T-helper 9 cell (primary cell): Measurements from ENCODE around the gene ZNF708.
"Not testable (repeated sequence)": the region's sequence is repeated elsewhere in the genome, so short reads cannot be mapped to it uniquely, and the experiment has no call there.

Experiments
- DNase-seq: peaks from one replicate; pipeline ENCODE4 v3.0.0-alpha.2; 2020
- total RNA-seq, 2 donors: gene quantifications; one replicate each; lab custom pipeline; 2026; lab: John Stamatoyannopoulos, UW

The ZNF708 gene
- total RNA-seq: 44.2 to 48.8 reads per million in 2 donors

DNA sequence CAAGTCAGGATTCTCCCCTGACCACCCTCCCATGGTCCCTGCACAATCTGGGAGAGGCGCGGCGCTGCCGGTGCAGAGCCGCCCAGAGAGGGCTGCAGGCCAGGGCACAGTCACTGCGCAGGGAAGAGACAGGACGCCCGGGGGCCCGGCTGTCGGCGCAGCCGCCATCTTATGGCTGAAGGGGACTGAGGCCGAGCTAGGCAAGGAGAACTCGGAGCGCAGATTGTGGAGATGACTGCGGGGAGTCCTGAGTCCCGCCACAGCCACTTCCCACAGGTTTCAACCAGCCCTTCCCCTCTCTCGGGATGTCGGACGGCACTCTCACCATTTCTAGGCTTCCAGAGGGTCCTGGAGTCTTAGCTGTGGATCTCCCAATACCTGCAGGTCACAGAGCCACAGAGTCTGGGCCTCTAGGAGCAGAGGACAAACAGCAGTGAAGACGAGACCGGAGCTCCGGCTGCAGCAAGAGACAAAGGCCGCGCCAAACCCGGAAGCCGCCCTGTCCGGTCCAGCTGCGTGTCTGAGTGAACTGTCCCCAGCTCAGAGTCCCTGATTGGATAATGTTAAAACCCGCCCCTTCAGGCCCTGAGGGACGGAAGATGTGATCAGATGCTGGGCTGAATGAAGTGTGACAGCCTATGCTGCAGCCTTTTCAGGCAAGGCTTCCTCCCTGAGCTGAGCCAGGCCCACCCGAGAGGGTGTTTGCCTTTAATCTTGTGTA, at the start of gene ZNF708:
ZNF708 (minus strand) TSS at position 526 of the 721 bp plus-strand sequence; CDS start at position 328, 198 bp downstream.
- peak; percentile 57 for DNase-seq

DNA sequence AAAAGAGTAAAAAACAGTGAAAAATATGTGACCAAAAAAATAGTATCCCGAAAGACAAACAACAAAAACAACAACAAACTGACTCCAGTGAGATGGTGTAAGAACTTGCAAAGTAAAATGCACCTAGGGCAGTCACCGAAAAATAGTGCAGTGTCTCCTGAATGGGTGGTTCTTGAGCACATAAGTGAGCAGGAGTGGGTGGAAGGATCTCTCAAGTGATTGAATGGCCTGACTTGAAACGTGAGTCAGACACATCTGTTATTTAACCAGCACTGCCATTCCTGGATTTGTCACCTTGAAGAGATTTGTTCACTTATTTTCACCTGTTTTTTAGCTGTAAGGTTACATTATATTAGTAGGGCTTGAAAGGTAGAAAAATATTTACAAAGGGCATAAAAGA, 33.1 kb upstream of the ZNF708 start:
- no peak for DNase-seq

GRCh38 chr19:21358768-21359451, 29.7 kb upstream of the ZNF708 start, which contains the start of gene ZNF738:
Gene ZNF738 (plus strand): TSS chr19:21359000. CDS start chr19:21359141, 141 bp downstream.
- peak; percentile 61 for DNase-seq

- no peak for DNase-seq
Measured at GRCh38 chr19:21352830-21353229, 23.6 kb upstream of the ZNF708 start.

- not testable (repeated sequence) for DNase-seq
Measured at GRCh38 chr19:21344841-21345240, 15.6 kb upstream of the ZNF708 start.

- no peak for DNase-seq
Measured at GRCh38 chr19:21335721-21336120, 6.5 kb upstream of the ZNF708 start.

- no peak for DNase-seq
Measured at GRCh38 chr19:21328406-21328805, 804 bp downstream of the ZNF708 start.

DNA sequence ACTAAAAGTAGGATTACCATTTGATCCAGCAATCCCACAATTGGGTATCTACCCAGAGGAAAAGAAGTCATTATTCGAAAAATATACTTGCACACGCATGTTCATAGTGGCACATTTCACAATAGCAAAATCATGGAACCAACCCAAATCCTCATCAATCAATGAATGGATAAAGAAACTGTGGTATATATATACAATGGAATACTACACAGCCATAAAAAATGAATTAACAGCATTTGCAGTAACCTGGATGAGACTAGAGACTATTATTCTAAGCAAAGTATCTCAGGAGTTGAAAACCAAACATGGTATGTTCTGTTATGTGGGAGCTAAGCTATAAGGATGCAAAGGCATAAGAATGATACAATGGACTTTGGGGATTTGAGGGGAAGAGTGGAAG, 3.0 kb downstream of the ZNF708 start:
- no peak for DNase-seq

- no peak for DNase-seq
Measured at GRCh38 chr19:21323000-21323399, 6.2 kb downstream of the ZNF708 start.

- no peak for DNase-seq
Measured at GRCh38 chr19:21322528-21322927, 6.7 kb downstream of the ZNF708 start.

DNA sequence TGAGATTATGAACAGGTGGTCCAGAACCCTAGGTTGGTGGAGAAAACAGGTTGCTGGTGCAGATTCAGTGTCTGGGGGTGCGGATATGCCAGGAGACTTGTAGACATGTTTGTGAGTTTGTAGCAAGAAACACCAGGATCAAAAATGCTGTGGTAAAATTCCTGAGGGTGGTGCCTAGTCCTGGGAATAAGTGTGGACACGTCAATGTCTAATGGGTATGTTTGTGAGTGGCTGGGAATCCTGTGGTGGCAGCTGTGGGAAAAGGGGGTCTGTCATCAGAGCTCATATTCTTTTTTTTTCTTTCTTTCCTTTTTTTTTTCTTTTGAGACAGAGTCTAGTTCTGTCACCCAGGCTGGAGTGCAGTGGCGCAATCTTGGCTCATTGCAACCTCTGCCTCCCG, 7.2 kb downstream of the ZNF708 start:
- no peak for DNase-seq

GRCh38 chr19:21321134-21321533, 8.1 kb downstream of the ZNF708 start:
- DNase-seq: no peak

- no peak for DNase-seq
Measured at GRCh38 chr19:21317821-21318220, 11.4 kb downstream of the ZNF708 start.

- no peak for DNase-seq
Measured at GRCh38 chr19:21314676-21315075, 14.5 kb downstream of the ZNF708 start.

DNA sequence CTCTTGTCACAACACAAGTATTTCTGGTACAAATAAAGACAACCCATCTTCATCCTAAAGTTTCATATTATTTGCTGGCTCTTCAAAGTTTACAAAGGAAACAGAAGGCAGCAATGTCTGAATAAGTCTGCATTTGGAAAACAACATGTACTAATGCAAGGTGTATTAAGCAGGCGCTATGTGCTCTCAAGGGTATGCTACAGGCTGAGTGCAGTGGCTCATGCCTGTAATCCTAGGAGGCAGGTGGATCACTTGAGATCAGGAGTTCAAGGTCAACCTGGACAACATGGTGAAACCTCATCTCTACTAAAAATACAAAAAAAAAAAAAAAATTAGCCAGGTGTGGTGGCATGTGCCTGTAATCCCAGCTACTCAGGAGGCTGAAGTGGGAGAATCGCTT, 16.4 kb downstream of the ZNF708 start:
- DNase-seq: not testable (repeated sequence)

GRCh38 chr19:21308773-21309172, 20.4 kb downstream of the ZNF708 start:
- DNase-seq: no peak

DNA sequence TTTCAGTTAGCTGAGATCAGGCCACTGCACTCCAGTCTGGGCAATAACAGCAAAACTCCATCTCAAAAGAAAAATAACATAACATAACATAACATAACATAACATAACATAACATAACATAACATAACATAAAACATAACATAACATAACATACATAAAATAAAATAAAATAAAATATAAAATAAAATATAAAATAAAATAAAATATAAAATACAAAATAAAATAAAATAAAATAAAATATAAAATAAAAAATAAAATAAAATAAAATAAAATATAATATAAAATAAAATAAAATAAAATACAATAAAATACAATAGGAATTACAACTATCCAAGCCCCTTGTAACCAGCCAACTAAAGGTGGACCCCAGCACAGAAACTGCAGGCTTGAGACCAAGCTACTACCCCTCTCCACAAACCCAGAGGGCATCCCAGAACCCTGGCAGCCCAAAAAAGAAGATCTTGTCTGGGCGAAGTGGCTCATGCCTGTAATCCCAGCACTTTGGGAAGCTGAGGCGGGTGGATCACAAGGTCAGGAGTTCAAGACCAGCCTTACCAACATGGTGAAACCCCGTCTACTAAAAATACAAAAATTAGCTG, 22.2 kb downstream of the ZNF708 start:
- not testable (repeated sequence) for DNase-seq

DNA sequence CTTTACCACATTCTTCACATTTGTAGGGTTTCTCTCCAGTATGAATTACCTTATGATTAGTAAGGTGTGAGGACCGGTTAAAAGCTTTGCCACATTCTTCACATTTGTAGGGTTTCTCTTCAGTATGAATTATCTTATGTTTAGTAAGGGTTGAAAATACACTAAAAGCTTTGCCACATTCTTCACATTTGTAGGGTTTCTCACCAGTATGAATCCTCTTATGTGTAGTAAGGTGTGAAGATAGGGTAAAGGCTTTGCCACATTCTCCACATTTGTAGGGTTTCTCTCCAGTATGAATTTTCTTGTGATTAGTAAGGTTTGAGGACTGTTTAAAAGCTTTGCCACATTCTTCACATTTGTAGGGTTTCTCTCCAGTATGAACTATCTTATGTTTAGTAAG, 35.4 kb downstream of the ZNF708 start:
- not testable (repeated sequence) for DNase-seq

- no peak for DNase-seq
Measured at GRCh38 chr19:21269813-21270212, 59.4 kb downstream of the ZNF708 start.

- no peak for DNase-seq
Measured at GRCh38 chr19:21264891-21265290, 64.3 kb downstream of the ZNF708 start.

GRCh38 chr19:21264416-21264815, 64.8 kb downstream of the ZNF708 start:
- no peak for DNase-seq

- not testable (repeated sequence) for DNase-seq
Measured at GRCh38 chr19:21260848-21261381, 68.3 kb downstream of the ZNF708 start.

DNA sequence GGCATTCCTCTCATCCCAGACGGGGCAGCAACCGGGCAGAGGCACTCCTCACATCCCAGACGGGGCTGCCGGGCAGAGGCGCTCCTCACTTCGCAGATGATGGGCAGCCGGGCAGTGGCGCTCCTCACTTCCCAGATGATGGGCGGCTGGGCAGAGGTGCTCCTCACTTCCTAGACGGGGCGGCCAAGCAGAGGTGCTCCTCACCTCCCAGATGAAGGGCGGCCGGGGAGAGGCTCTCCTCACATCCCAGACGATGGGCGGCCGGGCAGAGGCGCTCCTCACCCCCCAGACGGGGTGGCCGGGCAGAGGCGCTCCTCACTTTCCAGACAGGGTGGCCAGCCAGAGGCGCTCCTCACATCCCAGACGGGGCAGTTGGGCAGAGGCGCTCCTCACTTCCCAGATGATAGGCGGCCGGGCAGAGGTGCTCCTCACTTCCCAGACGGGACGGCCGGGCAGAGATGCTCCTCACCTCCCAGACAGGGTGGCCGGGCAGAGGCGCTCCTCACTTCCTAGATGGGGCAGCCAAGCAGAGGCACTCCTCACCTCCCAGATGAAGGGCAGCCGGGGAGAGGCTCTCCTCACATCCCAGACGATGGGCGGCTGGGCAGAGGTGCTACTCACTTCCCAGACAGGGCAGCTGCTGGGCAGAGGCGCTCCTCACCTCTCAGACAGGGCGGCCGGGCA, 68.9 kb downstream of the ZNF708 start:
- DNase-seq: no peak
